ENCODE data around the gene RPL13A. TPM values are rescaled to one million over a fixed set of nuclear protein-coding genes. Genes with fewer than 3 reads are reported as not detected.
A peak's percentile ranks its signal among the peaks of the same experiment; 100 is the strongest.

RPL13A gene
- total RNA-seq, 1 experiment from 2014 or later, result 3,286 TPM

DNA sequence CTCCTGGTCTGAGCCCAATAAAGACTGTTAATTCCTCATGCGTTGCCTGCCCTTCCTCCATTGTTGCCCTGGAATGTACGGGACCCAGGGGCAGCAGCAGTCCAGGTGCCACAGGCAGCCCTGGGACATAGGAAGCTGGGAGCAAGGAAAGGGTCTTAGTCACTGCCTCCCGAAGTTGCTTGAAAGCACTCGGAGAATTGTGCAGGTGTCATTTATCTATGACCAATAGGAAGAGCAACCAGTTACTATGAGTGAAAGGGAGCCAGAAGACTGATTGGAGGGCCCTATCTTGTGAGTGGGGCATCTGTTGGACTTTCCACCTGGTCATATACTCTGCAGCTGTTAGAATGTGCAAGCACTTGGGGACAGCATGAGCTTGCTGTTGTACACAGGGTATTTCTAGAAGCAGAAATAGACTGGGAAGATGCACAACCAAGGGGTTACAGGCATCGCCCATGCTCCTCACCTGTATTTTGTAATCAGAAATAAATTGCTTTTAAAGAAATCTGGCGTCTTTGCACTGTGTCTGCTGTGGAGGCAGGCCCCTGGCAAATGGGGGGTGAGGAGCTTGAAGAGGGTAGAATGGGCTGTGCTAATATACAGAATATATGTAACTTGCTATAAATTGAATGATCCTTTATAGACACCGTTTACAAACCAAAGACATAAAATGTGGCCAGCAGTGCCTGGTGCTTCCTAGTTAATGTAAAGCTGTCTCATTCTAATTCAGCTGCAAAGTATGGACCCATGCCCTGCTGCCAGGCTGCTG, 4.6 kb downstream of the RPL13A start:
- Histone ChIP-seq H2AFZ (ENCODE audit: low read length) (no peak overlapping the region), H3K4me1 (ENCODE audit: insufficient read depth, low read length) (no peaks in the 10 kb centered on the region), H3K56ac (ENCODE audit: insufficient read length, low read depth, low read length) (no peak overlapping the region), H3K27ac (ENCODE audit: insufficient read length, low read depth, low read length) (no peak overlapping the region), H3K79me1 (ENCODE audit: insufficient read depth, low read depth, low read length, poor library complexity, severe bottlenecking) (peaks cover 4% of the 10 kb centered on the region), H2BK5ac (ENCODE audit: insufficient read length, low read length) (no peak overlapping the region), H2BK20ac (ENCODE audit: low read depth, low read length, poor library complexity, severe bottlenecking) (no peak overlapping the region), H3K27me3 (ENCODE audit: insufficient read depth, low read length) (no peaks in the 10 kb centered on the region), H2BK120ac (ENCODE audit: low read depth, low read length, poor library complexity, severe bottlenecking) (no peak overlapping the region), H4K91ac (ENCODE audit: insufficient read length, low read depth, low read length) (no peak overlapping the region), H3K9me3 (ENCODE audit: control insufficient read depth, low read depth, low read length) (no peaks in the 10 kb centered on the region), H3K79me2 (ENCODE audit: insufficient read depth, low read length) (peaks cover 21% of the 10 kb centered on the region), H3K18ac (ENCODE audit: insufficient read length, low read depth, low read length) (no peak overlapping the region), H2BK15ac (ENCODE audit: low read depth, low read length) (no peak overlapping the region), H3K9ac (ENCODE audit: extremely low read depth, insufficient read length, low read length) (no peak overlapping the region), H3K4me2 (ENCODE audit: insufficient read depth, insufficient read length, low read length) (no peak overlapping the region), H4K5ac (ENCODE audit: insufficient read length, low read depth, low read length) (no peak overlapping the region), H3T11ph (ENCODE audit: low read length) (no peak overlapping the region), H2BK12ac (ENCODE audit: insufficient read length, low read depth, low read length) (no peak overlapping the region), H3K23me2 (ENCODE audit: insufficient read length, low read depth, low read length, poor library complexity, severe bottlenecking) (peaks cover 17% of the 10 kb centered on the region), H3K4ac (ENCODE audit: low read depth, low read length) (no peak overlapping the region), H3K14ac (ENCODE audit: insufficient read depth, low read length) (no peak overlapping the region), H3K23ac (ENCODE audit: insufficient read length, low read depth, low read length) (no peak overlapping the region), H4K20me1 (ENCODE audit: control insufficient read depth, insufficient read depth, insufficient read length) (no peaks in the 10 kb centered on the region), H2AK5ac (ENCODE audit: insufficient read length, low read length) (no peak overlapping the region), H4K8ac (replicated peaks; ENCODE audit: insufficient read length, low read depth, low read length) (no peak overlapping the region)
- WGBS (ENCODE audit: extremely low coverage, insufficient read length, low lambda C conversion rate), result no CpG with 5 or more reads among the region's 7 CpGs
- Mint-ChIP-seq H3K27ac (peak overlapping the region; percentile 75 to 96 (median 77); a peak in 4 of 7 replicates), H3K4me1 (peaks cover 13 to 21% of the 10 kb centered on the region in 2 experiments), H3K4me3 (peak overlapping the region in 1 of 2 experiments; percentile 55; a peak in 1 of 5 replicates), H3K27me3 (ENCODE audit: low read depth) (peaks cover 11% of the 10 kb centered on the region; the same call in 1 of the 2 replicates), H3K9me3 (peaks cover 14 to 15% of the 10 kb centered on the region in 2 experiments; a peak in 4 of 5 replicates), H3K36me3 (ENCODE audit: insufficient read depth in 1 of 3, low read depth in 3 of 3) (peaks cover 61 to 66% (median 62%) of the 10 kb centered on the region in 3 experiments)
- no peak for DNase-seq
- TF ChIP-seq, protein P1, sequence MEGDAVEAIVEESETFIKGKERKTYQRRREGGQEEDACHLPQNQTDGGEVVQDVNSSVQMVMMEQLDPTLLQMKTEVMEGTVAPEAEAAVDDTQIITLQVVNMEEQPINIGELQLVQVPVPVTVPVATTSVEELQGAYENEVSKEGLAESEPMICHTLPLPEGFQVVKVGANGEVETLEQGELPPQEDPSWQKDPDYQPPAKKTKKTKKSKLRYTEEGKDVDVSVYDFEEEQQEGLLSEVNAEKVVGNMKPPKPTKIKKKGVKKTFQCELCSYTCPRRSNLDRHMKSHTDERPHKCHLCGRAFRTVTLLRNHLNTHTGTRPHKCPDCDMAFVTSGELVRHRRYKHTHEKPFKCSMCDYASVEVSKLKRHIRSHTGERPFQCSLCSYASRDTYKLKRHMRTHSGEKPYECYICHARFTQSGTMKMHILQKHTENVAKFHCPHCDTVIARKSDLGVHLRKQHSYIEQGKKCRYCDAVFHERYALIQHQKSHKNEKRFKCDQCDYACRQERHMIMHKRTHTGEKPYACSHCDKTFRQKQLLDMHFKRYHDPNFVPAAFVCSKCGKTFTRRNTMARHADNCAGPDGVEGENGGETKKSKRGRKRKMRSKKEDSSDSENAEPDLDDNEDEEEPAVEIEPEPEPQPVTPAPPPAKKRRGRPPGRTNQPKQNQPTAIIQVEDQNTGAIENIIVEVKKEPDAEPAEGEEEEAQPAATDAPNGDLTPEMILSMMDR (conservative IDR thresholded peaks at IDR 0.05), result no peak

Measured in H9 (cell line).